ENCODE data around the gene HS6ST1.

- TF ChIP-seq POLR2A (IDR thresholded peaks at IDR 0.05; ENCODE audit: low read depth, low read length) (no peak), POLR2AphosphoS5 (IDR thresholded peaks at IDR 0.05; ENCODE audit: low read depth, low read length) (no peak)
Measured at GRCh38 chr2:128356127-128356526, 37.5 kb upstream of the HS6ST1 start.
